Thyroid gland (tissue), 4 donors: ENCODE results near the gene DLD. TPM values are rescaled to one million over a fixed set of nuclear protein-coding genes. Genes with fewer than 3 reads are reported as not detected.
A peak's percentile ranks its signal among the peaks of the same experiment; 100 is the strongest.
"Not testable (repeated sequence)": the region's sequence is repeated elsewhere in the genome, so short reads cannot be mapped to it uniquely, and the experiment has no call there.

Experiments used
- DNase-seq, 2 donors: peaks; one replicate each; pipeline ENCODE4 v3.0.0-alpha.2; 2019
- H3K27ac ChIP-seq, 3 donors: fragments of 200-600 bp; sonication (generic); 1 replicate in 2 of 3; 2 replicates in 1 of 3; pipeline ENCODE4 v1.5.1; 2016 to 2019; ENCODE audit warnings: mild to moderate bottlenecking in 1 of 3, moderate library complexity in 1 of 3
- H3K27me3 ChIP-seq: fragments of 200-600 bp; sonication (generic); one replicate; pipeline ENCODE4 v1.5.1; 2019
- H3K36me3 ChIP-seq, 2 donors: fragments of 200-600 bp; sonication (generic); one replicate each; pipeline ENCODE4 v1.5.1; 2016 to 2019
- H3K4me1 ChIP-seq, 2 donors: fragments of 200-600 bp; sonication (generic); one replicate each; pipeline ENCODE4 v1.5.1; 2017 to 2019
- H3K4me3 ChIP-seq, 3 donors: fragments of 200-600 bp; sonication (generic); replicated peaks in 1 of 3; 1 replicate in 2 of 3; 2 replicates in 1 of 3; pipeline ENCODE4 v1.5.1; 2016; ENCODE audit warnings: mild to moderate bottlenecking in 1 of 3
- H3K9me3 ChIP-seq: fragments of 200-600 bp; sonication (generic); one replicate; pipeline ENCODE4 v1.5.1; 2017
- POLR2A ChIP-seq, 2 donors: fragments of 450-650 bp; IDR thresholded peaks; one replicate each; pipeline ENCODE4 v1.6.1; 2017; ENCODE audit warnings: antibody characterized with exemption in 2 of 2, mild to moderate bottlenecking in 2 of 2, moderate library complexity in 1 of 2
- WGBS, 2 donors: methylation state at CpG; one replicate each; pipeline ENCODE4 v1.1.5; 2017; 5-methylcytosine and 5-hydroxymethylcytosine counted together
- intact Hi-C: fragments of 100-400 bp; cut with DNase I; formaldehyde crosslinking; loops from one replicate; pipeline ENCODE4 v1.15.1; 2023
- total RNA-seq, 4 donors: library from RNA; depleted of rRNA; stranded (reverse); fragments of >200 nt; gene quantifications; one replicate each; pipeline ENCODE4 v1.2.3, GENCODE V29; 2016
- TF ChIP-seq, protein P1 (sequence below), 6 experiments: fragments of 200-600 bp in 3 of 6; fragments of 450-650 bp in 3 of 6; sonication (generic) in 3 of 6; IDR thresholded peaks; one replicate each; pipeline ENCODE4 v1.5.1; 2016 to 2019; ENCODE audit warnings: antibody characterized with exemption in 6 of 6, mild to moderate bottlenecking in 2 of 6, inconsistent platforms in 1 of 6, moderate library complexity in 1 of 6

DLD gene
- total RNA-seq, 4 donors from 2014 or later = 108 to 343 (median 213) TPM

GRCh38 chr7:107847168-107847835 lies 43.7 kb upstream of the DLD start:
- Histone ChIP-seq H3K27me3 (no peaks in the 10 kb centered on the region), H3K4me3 (no peak overlapping the region), H3K4me1 (peaks cover 0 to 7% of the 10 kb centered on the region in 2 donors), H3K36me3 (no peaks in the 10 kb centered on the region), H3K9me3 (no peaks in the 10 kb centered on the region), H3K27ac (no peak overlapping the region)
- peak; percentile 48 to 64 for DNase-seq
- WGBS, 2 donors = 34 to 48% methylated on average over 7 to 10 of the region's 18 CpGs
- TF ChIP-seq, protein P1, sequence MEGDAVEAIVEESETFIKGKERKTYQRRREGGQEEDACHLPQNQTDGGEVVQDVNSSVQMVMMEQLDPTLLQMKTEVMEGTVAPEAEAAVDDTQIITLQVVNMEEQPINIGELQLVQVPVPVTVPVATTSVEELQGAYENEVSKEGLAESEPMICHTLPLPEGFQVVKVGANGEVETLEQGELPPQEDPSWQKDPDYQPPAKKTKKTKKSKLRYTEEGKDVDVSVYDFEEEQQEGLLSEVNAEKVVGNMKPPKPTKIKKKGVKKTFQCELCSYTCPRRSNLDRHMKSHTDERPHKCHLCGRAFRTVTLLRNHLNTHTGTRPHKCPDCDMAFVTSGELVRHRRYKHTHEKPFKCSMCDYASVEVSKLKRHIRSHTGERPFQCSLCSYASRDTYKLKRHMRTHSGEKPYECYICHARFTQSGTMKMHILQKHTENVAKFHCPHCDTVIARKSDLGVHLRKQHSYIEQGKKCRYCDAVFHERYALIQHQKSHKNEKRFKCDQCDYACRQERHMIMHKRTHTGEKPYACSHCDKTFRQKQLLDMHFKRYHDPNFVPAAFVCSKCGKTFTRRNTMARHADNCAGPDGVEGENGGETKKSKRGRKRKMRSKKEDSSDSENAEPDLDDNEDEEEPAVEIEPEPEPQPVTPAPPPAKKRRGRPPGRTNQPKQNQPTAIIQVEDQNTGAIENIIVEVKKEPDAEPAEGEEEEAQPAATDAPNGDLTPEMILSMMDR (IDR thresholded peaks at IDR 0.05) = no peak
- TF ChIP-seq POLR2A (IDR thresholded peaks at IDR 0.05) = no peak
- intact Hi-C loops = no loop called here

GRCh38 chr7:107847836-107848175 lies 43.2 kb upstream of the DLD start:
- intact Hi-C loops, H3K9me3 ChIP-seq, DNase-seq, H3K27me3 ChIP-seq, H3K4me3 ChIP-seq, H3K36me3 ChIP-seq, H3K27ac ChIP-seq, H3K4me1 ChIP-seq: not testable (repeated sequence)
- 94 to 99% methylated on average over 8 to 11 of the region's 20 CpGs for WGBS, 2 donors

- 98 to 99% methylated on average over 14 of the region's 31 CpGs for WGBS, 2 donors
- intact Hi-C loops, H3K4me3 ChIP-seq, H3K9me3 ChIP-seq, H3K27me3 ChIP-seq, H3K4me1 ChIP-seq, H3K36me3 ChIP-seq, DNase-seq, H3K27ac ChIP-seq: not testable (repeated sequence)
Measured at GRCh38 chr7:107848211-107848610, 42.8 kb upstream of the DLD start.

DNA sequence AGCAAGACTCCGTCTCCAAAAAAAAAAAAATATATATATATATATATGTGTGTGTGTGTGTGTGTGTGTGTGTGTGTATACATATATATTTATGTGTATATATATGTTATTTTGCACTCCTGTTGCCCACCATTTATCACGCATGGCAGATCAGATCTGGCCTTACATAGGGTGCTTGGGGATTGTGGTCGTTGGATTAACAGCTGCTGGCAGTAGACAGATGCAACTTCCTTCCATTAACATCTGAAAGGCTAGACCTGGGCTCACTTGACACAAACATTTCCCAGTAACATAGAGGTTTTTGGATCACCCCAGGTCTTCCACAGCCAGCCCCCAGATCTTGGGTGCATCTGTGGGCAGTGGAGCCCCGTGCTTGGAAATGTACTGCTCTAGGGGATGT lies 40.8 kb upstream of the DLD start:
- DNase-seq = no peak
- WGBS, 2 donors = 82 to 97% methylated on average over 4 of the region's 4 CpGs
- intact Hi-C loops = no loop called here

DNA sequence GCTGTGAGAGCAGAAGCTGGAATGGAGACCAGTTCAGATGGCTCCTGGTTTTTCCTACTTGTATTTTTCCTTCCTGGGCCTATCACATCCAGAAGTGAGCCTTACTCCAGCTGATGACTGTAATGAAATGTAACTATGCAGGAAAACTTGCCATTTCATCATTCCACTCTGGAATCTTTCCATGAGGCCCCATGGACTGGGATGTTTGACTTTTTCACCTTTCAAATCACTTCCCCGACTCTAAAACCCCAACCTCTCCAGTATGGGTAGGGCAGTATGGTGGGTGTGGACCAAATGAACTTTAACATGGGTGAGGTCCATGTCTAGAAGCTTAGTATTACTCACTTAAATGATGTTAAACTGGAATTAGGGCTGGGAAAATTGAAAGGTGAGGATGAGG lies 40.3 kb upstream of the DLD start:
- Histone ChIP-seq H3K4me3 (no peak overlapping the region), H3K27me3 (no peaks in the 10 kb centered on the region), H3K27ac (peak overlapping the region in 1 of 3 donors; percentile 47), H3K36me3 (no peaks in the 10 kb centered on the region), H3K4me1 (peaks cover 0 to 10% of the 10 kb centered on the region in 2 donors), H3K9me3 (no peaks in the 10 kb centered on the region)
- 41 to 54% methylated on average over 1 of the region's 1 CpG for WGBS, 2 donors
- no peak for DNase-seq
- no peak for TF ChIP-seq POLR2A (IDR thresholded peaks at IDR 0.05)
- TF ChIP-seq, protein P1 (IDR thresholded peaks at IDR 0.05) = no peak
- intact Hi-C loops = no loop called here

More for the DNA sequence above, 40.8 kb upstream of the DLD start:
- Histone ChIP-seq H3K27ac (peak overlapping the region in 1 of 3 donors; percentile 47), H3K9me3 (no peaks in the 10 kb centered on the region), H3K36me3 (no peaks in the 10 kb centered on the region), H3K4me3 (no peak overlapping the region), H3K27me3 (no peaks in the 10 kb centered on the region), H3K4me1 (peaks cover 0 to 10% of the 10 kb centered on the region in 2 donors)
- TF ChIP-seq, protein P1 (IDR thresholded peaks at IDR 0.05) = no peak
- no peak for TF ChIP-seq POLR2A (IDR thresholded peaks at IDR 0.05)

GRCh38 chr7:107854454-107854853 lies 36.5 kb upstream of the DLD start:
- no peak overlapping the region for H3K4me3 ChIP-seq
- no peaks in the 10 kb centered on the region for H3K36me3 ChIP-seq
- intact Hi-C loops = no loop called here
- no peaks in the 10 kb centered on the region for H3K9me3 ChIP-seq
- H3K27me3 ChIP-seq = no peaks in the 10 kb centered on the region
- peak overlapping the region in 1 of 3 donors; percentile 65 for H3K27ac ChIP-seq
- H3K4me1 ChIP-seq = peaks cover 9 to 25% of the 10 kb centered on the region in 2 donors
- 95 to 100% methylated on average over 1 of the region's 1 CpG for WGBS, 2 donors
- DNase-seq = no peak
- no peak for TF ChIP-seq POLR2A (IDR thresholded peaks at IDR 0.05)
- TF ChIP-seq, protein P1 (IDR thresholded peaks at IDR 0.05) = no peak
